ENCODE results near the gene ING2.
"Not testable (repeated sequence)": the region's sequence is repeated elsewhere in the genome, so short reads cannot be mapped to it uniquely, and the experiment has no call there.

ING2 gene

GRCh38 chr4:183541010-183541751 lies 36.3 kb downstream of the ING2 start:
- in situ Hi-C loops (cut with MboI; ENCODE audit: low pct_unique_long_range_greater_than_20kb, low sequenced_read_pairs), result no loop called here

DNA sequence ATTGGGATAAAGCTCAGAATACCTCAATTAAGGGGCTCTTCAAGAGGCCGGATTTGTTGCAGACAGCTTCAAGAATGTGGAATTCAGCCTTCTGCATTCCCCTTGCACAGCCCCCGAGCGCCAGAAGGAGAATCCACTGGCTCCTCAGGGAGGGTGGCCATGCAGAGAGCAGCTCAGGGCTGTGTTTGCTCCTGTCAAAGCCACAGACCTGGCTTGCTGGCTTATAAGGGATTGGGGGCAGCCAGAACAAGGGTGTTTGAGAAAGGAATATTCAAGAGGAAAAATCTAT lies 36.8 kb downstream of the ING2 start:
- in situ Hi-C loops (cut with MboI; ENCODE audit: low pct_unique_long_range_greater_than_20kb, low sequenced_read_pairs), result no loop called here
- no peak for DNase-seq

More at GRCh38 chr4:183541010-183541751, 36.3 kb downstream of the ING2 start:
- DNase-seq, result no peak

GRCh38 chr4:183543435-183543834 lies 38.6 kb downstream of the ING2 start:
- in situ Hi-C loops (cut with MboI; ENCODE audit: low pct_unique_long_range_greater_than_20kb, low sequenced_read_pairs), result no loop called here
- DNase-seq, result no peak

DNA sequence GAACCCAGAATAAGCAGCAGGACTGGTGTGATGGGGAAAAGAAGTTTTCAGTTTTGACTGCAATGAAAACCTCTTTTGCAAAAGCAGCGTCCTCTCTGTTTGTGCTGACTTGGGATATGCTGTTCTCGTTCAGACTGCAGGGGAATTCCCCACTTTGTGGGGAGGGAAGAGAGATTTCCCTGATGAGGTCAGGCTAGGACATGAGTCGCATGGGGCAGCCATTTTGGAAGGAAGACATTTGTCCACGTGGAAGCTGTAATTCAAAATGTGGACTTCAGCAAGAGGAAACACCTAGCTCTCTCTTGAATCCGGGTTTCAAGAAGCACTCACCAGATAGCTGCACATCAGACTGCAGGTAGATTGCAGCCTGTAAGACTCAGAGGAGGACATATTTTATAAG lies 39.3 kb downstream of the ING2 start:
- no peak for DNase-seq

DNA sequence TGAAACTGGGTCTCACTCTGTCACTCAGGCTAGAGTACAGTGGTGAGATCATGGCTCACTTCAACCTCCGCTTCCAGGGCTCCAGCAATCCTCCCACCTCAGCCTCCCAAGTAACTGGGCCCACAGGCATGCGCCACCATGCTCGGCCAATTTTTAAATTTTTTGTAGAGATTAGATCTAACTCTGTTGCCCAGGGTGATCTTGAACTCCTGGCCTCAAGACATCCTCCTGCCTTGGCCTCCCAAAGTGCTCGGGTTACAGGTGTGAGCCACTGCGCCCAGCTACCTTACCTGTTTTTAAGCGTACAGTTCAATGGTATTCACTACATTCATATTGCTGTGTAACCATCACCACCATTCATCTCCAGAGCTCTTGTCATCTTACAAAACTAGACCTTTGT lies 41.5 kb downstream of the ING2 start:
- in situ Hi-C loops (cut with MboI; ENCODE audit: low pct_unique_long_range_greater_than_20kb, low sequenced_read_pairs), result no loop called here
- no peak for DNase-seq

More for the DNA sequence above, 39.3 kb downstream of the ING2 start:
- in situ Hi-C loops (cut with MboI; ENCODE audit: low pct_unique_long_range_greater_than_20kb, low sequenced_read_pairs), result no loop called here

- in situ Hi-C loops (cut with MboI; ENCODE audit: low pct_unique_long_range_greater_than_20kb, low sequenced_read_pairs), result no loop called here
These were observed 43.4 kb downstream of the ING2 start for GRCh38 chr4:183548306-183548705.

DNA sequence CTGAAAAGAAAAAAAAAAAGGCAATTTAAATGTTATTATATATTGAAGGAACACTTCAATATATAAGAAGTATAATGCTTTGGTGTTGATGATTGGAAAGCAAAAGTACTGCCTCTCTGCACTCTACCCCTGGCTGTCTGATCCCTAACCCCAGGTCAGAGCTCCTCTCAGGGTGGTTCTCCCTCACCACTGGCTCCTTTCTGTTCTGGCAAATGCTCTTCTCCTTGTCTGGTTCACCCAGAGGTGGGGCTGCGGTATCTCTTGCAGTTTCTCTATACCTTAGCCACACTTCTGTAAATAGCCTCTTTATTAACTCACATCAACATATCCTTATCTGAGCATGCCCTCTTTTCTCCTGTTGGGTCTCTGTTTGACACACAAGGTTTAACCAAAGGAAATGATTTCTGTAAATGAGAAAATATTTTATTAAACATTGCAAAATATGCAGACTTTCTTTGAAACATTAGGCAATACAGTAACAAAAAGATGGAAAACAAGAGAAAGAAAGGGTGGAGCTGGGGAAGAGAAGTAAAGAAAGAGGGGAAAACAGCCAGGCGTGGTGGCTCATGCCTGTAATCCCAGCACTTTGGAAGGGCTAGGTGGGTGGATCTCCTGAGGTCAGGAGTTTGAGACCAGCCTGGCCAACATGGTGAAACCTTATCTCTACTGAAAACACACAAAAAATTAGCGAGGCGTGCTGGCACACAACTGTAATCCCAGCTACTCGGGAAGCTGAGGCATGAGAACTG lies 45.7 kb downstream of the ING2 start:
- DNase-seq, result no peak
- in situ Hi-C loops (cut with MboI; ENCODE audit: low pct_unique_long_range_greater_than_20kb, low sequenced_read_pairs), result no loop called here

More at GRCh38 chr4:183548306-183548705, 43.4 kb downstream of the ING2 start:
- no peak for DNase-seq

DNA sequence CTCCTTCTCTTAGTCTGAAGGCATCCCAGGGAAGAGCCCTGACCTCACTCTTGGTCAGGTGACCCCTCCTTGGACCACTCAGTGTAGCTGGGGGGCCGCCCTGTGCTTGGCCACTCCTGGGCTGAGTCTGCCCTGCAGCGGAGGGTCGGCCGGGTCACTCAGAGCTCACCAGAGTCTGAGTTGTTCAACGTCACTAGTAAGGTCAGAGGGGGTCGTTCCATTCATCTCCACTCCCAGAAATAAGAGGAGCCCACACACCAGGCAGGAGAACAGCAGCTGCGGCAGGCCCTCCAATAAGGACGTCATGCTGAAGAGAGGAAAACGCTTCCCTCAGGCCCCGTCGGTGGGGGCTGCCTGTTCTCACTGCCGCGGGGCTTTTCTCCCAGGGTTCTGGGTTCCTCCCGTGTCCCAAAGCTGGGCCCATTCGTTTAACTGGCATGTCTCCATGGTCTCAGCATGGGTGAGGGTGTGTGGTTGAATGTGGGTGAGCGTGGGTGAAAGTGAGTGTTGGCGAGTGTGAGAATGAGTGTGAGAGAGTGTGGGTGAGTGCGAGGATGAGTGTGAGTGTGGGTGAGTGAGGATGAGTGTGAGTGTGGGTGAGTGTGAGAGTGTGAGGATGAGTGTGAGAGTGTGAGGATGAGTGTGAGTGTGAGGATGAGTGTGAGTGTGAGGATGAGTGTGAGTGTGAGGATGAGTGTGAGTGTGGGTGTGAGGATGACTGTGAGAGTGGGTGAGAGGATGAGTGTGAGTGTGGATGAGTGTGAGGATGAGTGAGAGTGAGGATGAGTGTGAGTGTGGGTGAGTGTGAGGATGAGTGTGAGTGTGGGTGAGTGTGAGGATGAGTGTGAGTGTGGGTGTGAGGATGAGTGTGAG lies 47.7 kb downstream of the ING2 start:
- DNase-seq, result no peak
- in situ Hi-C loops (cut with MboI; ENCODE audit: low pct_unique_long_range_greater_than_20kb, low sequenced_read_pairs), result no loop called here

- in situ Hi-C loops (cut with MboI; ENCODE audit: low pct_unique_long_range_greater_than_20kb, low sequenced_read_pairs); DNase-seq: not testable (repeated sequence)
These were observed 48.3 kb downstream of the ING2 start for GRCh38 chr4:183553147-183553478.

DNA sequence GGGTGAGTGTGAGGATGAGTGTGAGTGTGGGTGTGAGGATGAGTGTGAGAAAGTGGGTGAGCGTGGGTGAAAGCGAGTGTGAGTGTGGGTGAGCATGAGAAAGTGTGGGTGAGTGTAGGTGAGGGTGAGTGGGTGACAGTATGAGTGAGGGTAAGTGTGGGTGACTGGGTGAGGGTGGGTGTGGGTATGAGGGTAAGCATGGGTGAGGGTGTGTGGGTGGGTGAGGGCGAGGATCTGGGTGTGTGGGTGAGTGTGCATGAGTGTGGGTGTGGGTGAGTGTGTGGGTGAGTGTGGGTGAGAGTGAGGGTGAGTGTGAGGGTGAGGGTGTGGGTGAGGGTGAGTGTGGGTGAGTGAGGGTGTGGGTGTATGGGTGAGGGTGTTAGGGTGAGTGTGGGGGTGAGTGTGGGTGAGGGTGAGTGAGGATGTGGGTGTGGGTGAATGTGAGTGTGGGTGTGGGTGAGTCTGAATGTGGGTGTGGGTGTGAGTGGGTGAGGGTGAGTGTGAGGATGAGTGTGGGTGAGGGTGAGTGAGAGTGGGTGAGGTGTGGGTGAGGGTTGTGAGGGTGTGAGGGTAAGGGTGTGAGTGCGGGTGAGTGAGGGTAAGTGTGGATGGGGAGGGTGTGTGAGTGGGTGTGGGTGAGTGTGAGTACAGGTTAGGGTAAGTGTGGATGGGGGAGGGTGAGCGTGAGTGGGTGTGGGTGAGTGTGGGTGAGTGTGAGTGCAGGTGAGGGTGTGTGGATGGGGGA lies 48.9 kb downstream of the ING2 start:
- no peak for DNase-seq
- in situ Hi-C loops (cut with MboI; ENCODE audit: low pct_unique_long_range_greater_than_20kb, low sequenced_read_pairs), result no loop called here

- in situ Hi-C loops (cut with MboI; ENCODE audit: low pct_unique_long_range_greater_than_20kb, low sequenced_read_pairs), result no loop called here
These were observed 49.5 kb downstream of the ING2 start for GRCh38 chr4:183554346-183554686.

GRCh38 chr4:183554878-183555585 lies 50.2 kb downstream of the ING2 start:
- in situ Hi-C loops (cut with MboI; ENCODE audit: low pct_unique_long_range_greater_than_20kb, low sequenced_read_pairs), result no loop called here
- DNase-seq, result no peak

More at GRCh38 chr4:183554346-183554686, 49.5 kb downstream of the ING2 start:
- no peak for DNase-seq

DNA sequence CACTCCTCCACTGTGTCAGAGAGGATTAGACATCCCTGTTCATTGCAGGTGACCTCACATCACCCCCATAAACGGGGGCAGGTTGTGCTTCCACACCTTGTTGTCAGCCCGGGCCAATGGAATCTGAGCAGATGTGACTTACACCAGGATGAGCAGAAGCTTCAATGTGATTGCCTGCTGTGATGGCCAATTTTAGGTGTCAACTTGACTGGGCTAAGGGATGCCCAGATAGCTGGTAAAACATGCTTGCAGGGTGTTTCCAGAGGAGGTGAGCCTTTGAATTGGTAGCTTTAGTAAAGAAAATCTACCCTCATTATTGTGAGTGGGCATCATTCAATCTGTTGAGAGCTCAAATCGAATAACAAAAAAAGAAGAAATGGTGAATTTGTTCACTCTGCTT lies 52.1 kb downstream of the ING2 start:
- no peak for DNase-seq
- in situ Hi-C loops (cut with MboI; ENCODE audit: low pct_unique_long_range_greater_than_20kb, low sequenced_read_pairs), result no loop called here

DNA sequence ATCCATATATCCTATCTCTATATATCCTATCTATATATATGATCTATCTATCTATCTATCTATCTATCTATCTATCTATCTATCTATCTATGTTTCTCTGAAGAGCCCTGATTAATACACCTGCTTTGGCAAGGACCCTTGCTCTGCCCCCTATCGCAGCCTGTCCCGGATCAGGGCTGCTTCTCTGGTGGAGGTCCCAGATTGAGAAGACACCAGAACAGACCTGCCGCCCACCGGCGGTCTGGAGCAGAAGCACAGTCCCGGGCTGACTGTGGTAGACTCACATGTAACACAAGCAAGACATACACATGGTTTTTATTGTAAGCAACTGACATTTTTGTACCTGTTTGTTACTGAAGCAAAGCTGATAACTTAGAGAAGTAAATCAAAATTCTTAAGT lies 52.8 kb downstream of the ING2 start:
- in situ Hi-C loops (cut with MboI; ENCODE audit: low pct_unique_long_range_greater_than_20kb, low sequenced_read_pairs), result no loop called here
- no peak for DNase-seq

- no peak for DNase-seq
- in situ Hi-C loops (cut with MboI; ENCODE audit: low pct_unique_long_range_greater_than_20kb, low sequenced_read_pairs), result no loop called here
These were observed 54.0 kb downstream of the ING2 start for GRCh38 chr4:183558873-183559272.

GRCh38 chr4:183561905-183562304 lies 57.0 kb downstream of the ING2 start:
- no peak for DNase-seq
- in situ Hi-C loops (cut with MboI; ENCODE audit: low pct_unique_long_range_greater_than_20kb, low sequenced_read_pairs), result no loop called here

Measured in KBM-7 (cell line).